Ovary (tissue), 9 donors: ENCODE measurements around the gene GRIK1. TPM values are rescaled to one million over a fixed set of nuclear protein-coding genes. Genes with fewer than 3 reads are reported as not detected.

Source experiments
- DNase-seq, 5 donors: peaks; one replicate each; pipeline ENCODE4 v3.0.0-alpha.2; 2019 to 2020
- H3K27ac ChIP-seq, 2 donors: fragments of 200-600 bp; one replicate each; pipeline versions ENCODE4 v1.5.1 to v1.8.0; 2019 to 2022
- H3K27me3 ChIP-seq: fragments of 200-600 bp; one replicate; pipeline ENCODE4 v1.8.0; 2022
- H3K36me3 ChIP-seq: fragments of 200-600 bp; sonication (generic); one replicate; pipeline ENCODE4 v1.5.1; 2019
- H3K4me1 ChIP-seq: one replicate; pipeline ENCODE4 v1.8.1; 2013; ENCODE audit warnings: mild to moderate bottlenecking, moderate library complexity; ENCODE audit not compliant: insufficient read depth
- H3K4me3 ChIP-seq: fragments of 200-600 bp; sonication (generic); one replicate; pipeline ENCODE4 v1.5.1; 2017
- H3K9me3 ChIP-seq, 2 donors: fragments of 200-600 bp in 1 of 2; sonication (generic) in 1 of 2; one replicate each; pipeline versions ENCODE4 v1.5.1 to v1.8.1; 2013 to 2019; ENCODE audit warnings: mild to moderate bottlenecking in 1 of 2, moderate library complexity in 1 of 2
- EP300 ChIP-seq: sonication (generic); formaldehyde crosslinking; IDR thresholded peaks from one replicate; pipeline ENCODE4 v1.6.1; 2017; ENCODE audit warnings: antibody characterized with exemption
- POLR2A ChIP-seq: fragments of 450-650 bp; IDR thresholded peaks from one replicate; pipeline ENCODE4 v1.6.1; 2017; ENCODE audit warnings: antibody characterized with exemption, mild to moderate bottlenecking, moderate library complexity
- WGBS, 3 donors: extraction: QIAGEN DNeasy Blood & Tissue Kit in 1 of 3; methylation state at CpG; one replicate each; pipeline versions ENCODE4 v1.1.5 to v1.1.7; 2013 to 2017; 5-methylcytosine and 5-hydroxymethylcytosine counted together
- intact Hi-C, 4 donors: fragments of 100-400 bp; cut with DNase I; formaldehyde crosslinking; loops; one replicate each; pipeline versions ENCODE4 v1.11.0 to v1.15.1; 2022 to 2023
- polyA plus RNA-seq, 2 donors: library from polyadenylated mRNA; stranded (reverse); fragments of 200-250 nt in 1 of 2; fragments of 350-450 nt in 1 of 2; fragmentation: Illumina TruSeq in 1 of 2; extraction: RNeasy Lipid Tissue Mini Kit (QIAGEN cat#74804) in 1 of 2; gene quantifications; one replicate each; pipeline ENCODE4 v1.2.3, GENCODE V29; 2013 to 2014
- total RNA-seq, 7 donors: library from RNA; depleted of rRNA in 2 of 7; stranded (reverse); fragments of >200 nt in 2 of 7; fragmentation: NEBNext Ultra II Directional in 3 of 7; extraction: Animal tissue kit (Norgen Biotek cat#: 25700) in 3 of 7; gene quantifications; one replicate each; pipeline versions ENCODE4 v1.1.0 to v1.2.4, GENCODE V29; 2016 to 2023
- TF ChIP-seq, protein P1 (sequence below), 3 donors: fragments of 450-650 bp in 2 of 3; fragments of 200-600 bp in 1 of 3; IDR thresholded peaks; one replicate each; pipeline versions ENCODE4 v1.5.1 to v1.8.0; 2016 to 2022; ENCODE audit warnings: antibody characterized with exemption in 3 of 3, mild to moderate bottlenecking in 1 of 3
- donor health status: DM: no; HTN: no; CAD: no; lungs with moderate emphysema.
- donor health status: DM: no; HTN: no; CAD: no.
- donor health status: Bipolar disorder and iron deficiency.
- donor health status: DM: yes; HTN: yes; CAD: no.
- donor health status: DM: no; HTN: no; CAD: no.
- donor health status: DM: yes; HTN: yes; CAD: no.

Gene GRIK1
- total and polyA plus RNA-seq, 9 donors, result 0.15 to 1.3 (median 0.34) TPM; not detected in 4

DNA sequence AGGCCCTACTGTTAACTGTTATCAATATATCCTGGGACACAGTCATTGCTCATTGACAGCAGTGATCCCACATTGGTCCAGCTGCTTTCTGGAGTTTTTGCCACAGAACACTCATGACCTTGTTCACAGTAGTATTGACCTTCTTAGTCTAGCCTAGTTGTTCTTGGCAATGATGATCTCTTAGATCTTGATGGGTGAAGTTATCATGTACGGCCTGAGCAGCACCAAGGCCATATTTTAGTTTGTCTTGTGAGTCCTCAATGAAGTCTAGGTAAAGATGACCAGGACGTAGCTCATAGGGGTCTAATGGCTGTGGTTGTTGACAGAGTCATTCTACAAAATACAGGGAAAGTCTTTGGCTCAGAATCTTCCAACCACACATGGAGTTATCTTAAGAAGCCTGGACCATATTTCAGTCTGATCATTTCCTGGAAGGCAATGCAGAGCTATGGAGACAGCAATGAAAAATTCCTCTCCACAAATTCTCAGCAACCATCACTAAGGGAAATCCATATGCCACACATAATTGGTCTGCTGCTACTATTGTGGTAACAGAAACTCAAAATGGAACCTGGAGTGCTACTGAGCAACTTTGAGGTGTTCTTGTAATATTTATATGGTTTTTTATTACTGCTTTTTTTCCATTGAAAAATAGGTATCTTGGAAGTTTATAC is 279.6 kb downstream of the GRIK1 start:
- H3K4me1 ChIP-seq, result no peaks in the 10 kb centered on the region
- H3K27ac ChIP-seq, result no peak overlapping the region
- TF ChIP-seq POLR2A (no peak), EP300 (no peak)
- TF ChIP-seq, protein P1, sequence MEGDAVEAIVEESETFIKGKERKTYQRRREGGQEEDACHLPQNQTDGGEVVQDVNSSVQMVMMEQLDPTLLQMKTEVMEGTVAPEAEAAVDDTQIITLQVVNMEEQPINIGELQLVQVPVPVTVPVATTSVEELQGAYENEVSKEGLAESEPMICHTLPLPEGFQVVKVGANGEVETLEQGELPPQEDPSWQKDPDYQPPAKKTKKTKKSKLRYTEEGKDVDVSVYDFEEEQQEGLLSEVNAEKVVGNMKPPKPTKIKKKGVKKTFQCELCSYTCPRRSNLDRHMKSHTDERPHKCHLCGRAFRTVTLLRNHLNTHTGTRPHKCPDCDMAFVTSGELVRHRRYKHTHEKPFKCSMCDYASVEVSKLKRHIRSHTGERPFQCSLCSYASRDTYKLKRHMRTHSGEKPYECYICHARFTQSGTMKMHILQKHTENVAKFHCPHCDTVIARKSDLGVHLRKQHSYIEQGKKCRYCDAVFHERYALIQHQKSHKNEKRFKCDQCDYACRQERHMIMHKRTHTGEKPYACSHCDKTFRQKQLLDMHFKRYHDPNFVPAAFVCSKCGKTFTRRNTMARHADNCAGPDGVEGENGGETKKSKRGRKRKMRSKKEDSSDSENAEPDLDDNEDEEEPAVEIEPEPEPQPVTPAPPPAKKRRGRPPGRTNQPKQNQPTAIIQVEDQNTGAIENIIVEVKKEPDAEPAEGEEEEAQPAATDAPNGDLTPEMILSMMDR (IDR thresholded peaks at IDR 0.05), result no peak
- intact Hi-C loops, result no loop called here
- no peaks in the 10 kb centered on the region for H3K9me3 ChIP-seq
- no peak for DNase-seq
- H3K36me3 ChIP-seq, result no peaks in the 10 kb centered on the region
- H3K4me3 ChIP-seq, result no peak overlapping the region
- 81 to 91% (median 89%) methylated on average over 2 of the region's 2 CpGs for WGBS, 3 donors
- no peaks in the 10 kb centered on the region for H3K27me3 ChIP-seq

DNA sequence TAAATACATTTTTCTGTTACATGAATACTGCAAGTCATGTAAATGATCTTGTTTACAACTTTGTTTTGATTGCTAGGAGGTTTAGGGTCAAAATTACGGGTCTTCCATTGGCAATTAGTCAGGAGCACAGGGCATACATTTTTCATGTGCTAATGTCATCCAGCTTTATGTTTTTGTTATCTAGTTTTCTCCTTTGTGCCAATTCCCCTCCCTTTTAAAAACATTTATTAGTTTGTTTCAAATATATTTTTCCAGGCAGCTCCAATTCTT is 280.9 kb downstream of the GRIK1 start:
- no peak overlapping the region for H3K27ac ChIP-seq
- no peaks in the 10 kb centered on the region for H3K9me3 ChIP-seq
- H3K36me3 ChIP-seq, result no peaks in the 10 kb centered on the region
- 13 to 33% (median 25%) methylated on average over 1 of the region's 1 CpG for WGBS, 3 donors
- no peak overlapping the region for H3K4me3 ChIP-seq
- DNase-seq, result no peak
- H3K4me1 ChIP-seq, result no peaks in the 10 kb centered on the region
- no peaks in the 10 kb centered on the region for H3K27me3 ChIP-seq
- no peak for TF ChIP-seq EP300
- TF ChIP-seq POLR2A, result no peak
- intact Hi-C loops, result no loop called here

DNA sequence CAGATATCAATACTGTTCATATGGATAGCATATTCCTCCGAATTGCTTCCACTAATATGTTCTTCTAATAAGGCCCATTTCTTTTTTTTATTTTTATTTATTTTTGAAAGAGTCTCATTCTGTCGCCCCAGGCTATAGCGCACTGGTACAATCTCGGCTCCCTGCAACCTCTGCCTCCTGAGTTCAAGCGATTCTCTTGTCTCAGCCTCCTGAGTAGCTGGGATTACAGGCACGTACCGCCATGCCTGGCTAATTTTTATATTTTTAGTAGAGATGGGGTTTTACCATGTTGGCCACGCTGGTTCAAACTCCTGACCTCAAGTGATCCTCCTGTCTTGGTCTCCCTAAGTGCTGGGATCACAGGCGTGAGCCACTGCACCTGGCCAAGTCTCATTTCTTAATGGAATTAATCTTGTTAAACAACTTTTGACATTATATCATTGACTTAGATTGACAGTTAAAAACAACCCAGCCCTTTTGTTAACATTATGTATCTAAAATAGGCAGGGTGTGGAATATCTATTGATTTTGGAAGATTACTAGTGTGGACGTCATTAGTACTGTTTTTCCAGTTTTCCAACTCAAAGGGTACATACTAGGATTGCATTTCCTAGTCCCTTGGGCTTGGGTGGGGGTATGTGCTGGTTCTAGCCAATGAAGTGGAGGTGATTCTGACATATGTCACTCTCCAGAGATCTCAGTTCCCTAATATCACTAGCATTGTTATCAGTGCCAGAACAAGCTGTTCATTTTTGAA is 281.4 kb downstream of the GRIK1 start:
- no peaks in the 10 kb centered on the region for H3K27me3 ChIP-seq
- DNase-seq, result no peak
- no peak overlapping the region for H3K27ac ChIP-seq
- H3K4me1 ChIP-seq, result no peaks in the 10 kb centered on the region
- intact Hi-C loops, result no loop called here
- no peaks in the 10 kb centered on the region for H3K9me3 ChIP-seq
- 95 to 98% (median 97%) methylated on average over 10 of the region's 10 CpGs for WGBS, 3 donors
- H3K4me3 ChIP-seq, result no peak overlapping the region
- no peaks in the 10 kb centered on the region for H3K36me3 ChIP-seq
- TF ChIP-seq POLR2A (no peak), EP300 (no peak)
- TF ChIP-seq, protein P1 (IDR thresholded peaks at IDR 0.05), result no peak

DNA sequence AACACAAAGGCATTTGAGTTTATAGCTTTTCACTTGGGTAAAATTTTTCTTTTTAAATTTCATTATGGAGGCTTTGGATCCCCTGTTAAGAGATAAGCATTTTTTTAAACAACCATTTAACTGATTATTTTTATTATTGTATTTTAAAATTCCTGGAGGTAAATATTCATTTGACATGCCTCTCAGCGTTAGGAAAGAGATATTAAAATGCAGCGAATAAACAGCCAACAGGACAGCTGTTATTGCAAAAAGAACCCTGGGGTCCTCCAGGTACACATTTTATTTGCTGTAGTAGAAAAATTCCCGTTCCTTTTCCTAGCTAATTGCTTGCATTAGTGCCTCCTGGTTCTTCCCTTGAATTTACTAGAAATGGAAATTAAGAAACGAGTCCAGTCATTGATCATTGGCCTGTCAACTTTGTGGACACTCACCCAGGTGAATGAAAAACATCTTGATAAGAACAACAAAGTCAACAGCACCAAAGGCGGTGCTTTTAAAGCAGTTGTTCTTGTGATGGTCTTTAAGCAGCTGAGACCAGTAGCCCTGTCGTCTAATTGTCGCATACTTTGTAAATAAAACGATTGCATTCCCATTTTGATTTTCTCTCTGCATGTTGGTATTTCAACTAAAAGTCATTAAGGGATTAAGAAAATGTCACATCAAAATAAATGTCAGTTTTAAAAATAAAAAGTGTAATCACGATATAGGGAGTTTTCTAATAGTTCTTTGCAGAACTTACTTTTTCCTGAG is 282.4 kb downstream of the GRIK1 start:
- DNase-seq, result no peak
- WGBS, 3 donors, result 68 to 72% (median 69%) methylated on average over 9 of the region's 9 CpGs
- intact Hi-C loops, result no loop called here

More for the DNA sequence above, 282.4 kb downstream of the GRIK1 start:
- H3K27me3 ChIP-seq, result no peaks in the 10 kb centered on the region
- no peaks in the 10 kb centered on the region for H3K9me3 ChIP-seq
- no peak overlapping the region for H3K27ac ChIP-seq
- TF ChIP-seq EP300, result no peak
- TF ChIP-seq POLR2A, result no peak
- TF ChIP-seq, protein P1 (IDR thresholded peaks at IDR 0.05), result no peak
- no peaks in the 10 kb centered on the region for H3K36me3 ChIP-seq
- H3K4me1 ChIP-seq, result no peaks in the 10 kb centered on the region
- no peak overlapping the region for H3K4me3 ChIP-seq
